Astrocyte of the spinal cord (primary cell): ENCODE results near the gene KIF26A.

ENCODE experiments used
- DNase-seq: peaks from one replicate; pipeline ENCODE4 v3.0.0; 2011; ENCODE audit warnings: low read depth, low spot score
- H3K4me3 ChIP-seq: 2 replicates; pipeline ENCODE4 v1.5.1; 2011; ENCODE audit warnings: low read depth, mild to moderate bottlenecking, low read length, moderate library complexity
- CTCF ChIP-seq: IDR thresholded peaks from 2 replicates; pipeline ENCODE4 v1.5.1; 2012; ENCODE audit warnings: low read depth, mild to moderate bottlenecking, low read length, inconsistent platforms
- in situ Hi-C: cut with HindIII; loops from 2 replicates; pipeline ENCODE4 v1.10.0; 2017; ENCODE audit warnings: low sequenced_read_pairs

Gene KIF26A

DNA sequence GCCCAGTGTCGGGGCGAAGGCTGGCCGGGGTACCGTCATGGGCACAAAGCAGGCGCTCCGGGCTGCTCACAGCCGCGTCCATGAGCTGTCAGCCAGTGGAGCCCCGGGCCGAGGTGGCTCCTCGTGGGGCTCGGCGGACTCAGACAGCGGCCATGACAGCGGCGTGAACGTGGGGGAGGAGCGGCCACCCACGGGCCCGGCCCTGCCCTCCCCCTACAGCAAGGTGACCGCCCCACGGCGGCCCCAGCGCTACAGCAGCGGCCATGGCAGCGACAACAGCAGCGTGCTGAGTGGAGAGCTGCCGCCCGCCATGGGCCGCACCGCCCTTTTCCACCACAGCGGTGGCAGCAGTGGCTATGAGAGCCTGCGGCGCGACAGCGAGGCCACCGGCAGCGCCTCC is 39.0 kb downstream of the KIF26A start:
- DNase-seq = no peak
- no peak overlapping the region for H3K4me3 ChIP-seq
- no peak for TF ChIP-seq CTCF
- in situ Hi-C loops = no loop called here

- DNase-seq = no peak
- H3K4me3 ChIP-seq = no peak overlapping the region
- in situ Hi-C loops = no loop called here
- TF ChIP-seq CTCF = no peak
These were observed 39.9 kb downstream of the KIF26A start for GRCh38 chr14:104178279-104178678.

- DNase-seq = no peak
- TF ChIP-seq CTCF = no peak
- in situ Hi-C loops = no loop called here
These were observed 40.7 kb downstream of the KIF26A start for GRCh38 chr14:104179126-104179525.

DNA sequence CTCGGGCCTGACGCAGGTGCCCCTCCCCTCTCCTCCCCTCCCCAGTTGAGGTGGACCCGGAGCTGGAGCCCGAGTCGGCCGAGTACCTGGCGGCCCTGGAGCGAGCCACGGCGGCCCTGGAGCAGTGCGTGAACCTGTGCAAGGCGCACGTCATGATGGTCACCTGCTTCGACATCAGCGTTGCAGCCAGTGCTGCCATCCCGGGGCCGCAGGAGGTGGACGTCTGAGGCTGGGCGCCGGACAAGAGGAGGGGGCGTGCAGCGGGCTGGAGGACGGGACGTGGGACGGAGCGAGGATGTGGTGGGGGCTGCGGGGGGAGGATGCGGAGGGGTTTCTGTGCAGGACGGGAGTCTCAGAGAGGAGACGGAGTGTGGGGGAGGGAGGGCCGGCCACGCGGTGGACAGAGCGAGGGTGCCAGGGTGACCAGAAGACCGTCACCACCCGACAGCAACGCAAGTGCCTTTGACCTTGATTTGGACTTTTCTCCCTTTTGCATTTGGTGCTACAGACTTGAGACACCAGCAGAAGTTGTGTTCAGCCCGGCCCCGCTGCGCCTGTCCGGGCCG is 41.3 kb downstream of the KIF26A start:
- TF ChIP-seq CTCF = no peak
- no peak for DNase-seq
- H3K4me3 ChIP-seq = no peak overlapping the region
- in situ Hi-C loops = no loop called here

More at GRCh38 chr14:104179126-104179525, 40.7 kb downstream of the KIF26A start:
- no peak overlapping the region for H3K4me3 ChIP-seq

DNA sequence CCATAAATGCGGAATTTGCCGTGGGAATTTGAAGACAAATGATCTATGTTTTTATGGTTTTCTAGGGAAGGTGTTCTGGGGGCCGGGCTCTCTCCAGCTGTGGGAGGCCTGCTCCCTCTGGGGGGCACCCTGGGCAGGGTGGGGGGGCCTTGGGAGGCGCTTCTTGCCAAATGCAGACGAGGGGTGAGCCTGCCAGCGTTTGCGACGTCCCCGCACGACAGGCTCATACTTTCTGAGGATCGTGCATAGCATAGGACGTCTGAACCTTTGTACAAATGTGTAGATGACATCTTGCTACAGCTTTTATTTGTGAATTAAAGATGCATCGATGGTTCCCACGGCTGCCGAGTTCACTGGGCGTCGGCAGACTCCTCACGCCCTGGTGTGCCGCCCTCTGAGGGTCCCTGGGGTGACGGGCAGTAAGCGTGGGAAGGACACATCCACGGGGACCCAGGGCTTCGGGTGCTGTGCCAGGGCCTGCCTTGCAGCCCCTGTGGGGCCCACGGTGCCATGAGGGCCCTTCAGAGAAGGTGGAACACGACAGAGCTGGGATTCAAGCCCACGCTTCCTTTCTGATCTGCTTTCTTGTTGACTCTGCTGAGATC is 42.3 kb downstream of the KIF26A start:
- in situ Hi-C loops = no loop called here
- no peak overlapping the region for H3K4me3 ChIP-seq
- DNase-seq = no peak
- no peak for TF ChIP-seq CTCF

GRCh38 chr14:104181761-104182530 is 43.6 kb downstream of the KIF26A start:
- H3K4me3 ChIP-seq = no peak overlapping the region
- no peak for TF ChIP-seq CTCF
- DNase-seq = no peak
- in situ Hi-C loops = no loop called here
